HG03103 (cell line): ENCODE measurements around the gene EZH1.
A peak's percentile ranks its signal among the peaks of the same experiment; 100 is the strongest.

Experiments used
- ATAC-seq: cut with Tn5 transposase; IDR thresholded peaks from one replicate; pipeline ENCODE4 v1.9.1; 2021; ENCODE audit warnings: low read depth; ENCODE audit not compliant: unreplicated experiment

EZH1 gene

GRCh38 chr17:42744806-42745617 is at the start of gene EZH1:
TSS of gene EZH1 (minus strand) at chr17:42745040. CDS start at chr17:42728941, 16,099 bp downstream.
- peak; percentile 72 for ATAC-seq

GRCh38 chr17:42792545-42792944 is 47.7 kb upstream of the EZH1 start:
- ATAC-seq, result no peak

- ATAC-seq, result no peak
Measured at GRCh38 chr17:42791948-42792347, 47.1 kb upstream of the EZH1 start.

GRCh38 chr17:42787266-42787665 is 42.4 kb upstream of the EZH1 start:
- ATAC-seq, result no peak

- ATAC-seq, result no peak
Measured at GRCh38 chr17:42784811-42785592, 40.2 kb upstream of the EZH1 start.

- ATAC-seq, result no peak
Measured at GRCh38 chr17:42784409-42784808, 39.6 kb upstream of the EZH1 start.

- ATAC-seq, result no peak
Measured at GRCh38 chr17:42783791-42784138, 38.9 kb upstream of the EZH1 start.

GRCh38 chr17:42783062-42783790 is 38.4 kb upstream of the EZH1 start:
- no peak for ATAC-seq

- no peak for ATAC-seq
Measured at GRCh38 chr17:42782166-42783061, 37.6 kb upstream of the EZH1 start.

GRCh38 chr17:42781639-42782165 is 36.9 kb upstream of the EZH1 start:
- no peak for ATAC-seq

- ATAC-seq, result no peak
Measured at GRCh38 chr17:42780851-42781638, 36.2 kb upstream of the EZH1 start.

- ATAC-seq, result no peak
Measured at GRCh38 chr17:42779936-42780850, 35.4 kb upstream of the EZH1 start, which contains the start of gene WNK4. TSS of gene WNK4 (plus strand) at chr17:42780610. CDS start at chr17:42780699, 89 bp downstream.

GRCh38 chr17:42779304-42779935 is 34.6 kb upstream of the EZH1 start:
- no peak for ATAC-seq

- ATAC-seq, result no peak
Measured at GRCh38 chr17:42778570-42778969, 33.7 kb upstream of the EZH1 start.

GRCh38 chr17:42775534-42776098 is 30.8 kb upstream of the EZH1 start:
- ATAC-seq, result no peak

- no peak for ATAC-seq
Measured at GRCh38 chr17:42774066-42774745, 29.4 kb upstream of the EZH1 start.
